Cardiac muscle cell (in vitro differentiated cells and primary cell): Measurements from ENCODE around the gene CPLX4. TPM values are rescaled to one million over a fixed set of nuclear protein-coding genes. Genes with fewer than 3 reads are reported as not detected.

ENCODE experiments used
- DNase-seq, 2 donors: peaks; one replicate each; pipeline versions ENCODE4 v3.0.0 to v3.0.0-alpha.2; 2010 to 2017; ENCODE audit warnings: low read depth in 1 of 2, low spot score in 1 of 2
- H3K27ac ChIP-seq: fragments of 200-600 bp; sonication (generic); 2 replicates; pipeline ENCODE4 v1.5.1; 2016
- H3K27me3 ChIP-seq: fragments of 200-600 bp; sonication (generic); 2 replicates; pipeline ENCODE4 v1.6.0; 2016; ENCODE audit warnings: control low read depth
- H3K36me3 ChIP-seq: fragments of 200-600 bp; sonication (generic); 2 replicates; pipeline ENCODE4 v1.5.1; 2016; ENCODE audit warnings: control low read depth
- H3K4me1 ChIP-seq: fragments of 200-600 bp; sonication (generic); 2 replicates; pipeline ENCODE4 v1.8.1; 2017; ENCODE audit warnings: low read depth, mild to moderate bottlenecking, mixed run types
- H3K4me3 ChIP-seq: fragments of 200-600 bp; sonication (generic); 2 replicates; pipeline ENCODE4 v1.5.1; 2016; ENCODE audit warnings: mild to moderate bottlenecking
- H3K9me3 ChIP-seq: fragments of 200-600 bp; sonication (generic); 2 replicates; pipeline ENCODE4 v1.5.1; 2017; ENCODE audit warnings: low read depth, mild to moderate bottlenecking, control low read depth
- polyA plus RNA-seq: library from polyadenylated mRNA; unstranded; fragments of >200 nt; fragmentation: Nextera tagmentation; extraction: Ambion mirVana; gene quantifications from 2 replicates; pipeline ENCODE4 v1.2.1, GENCODE V29; 2016
- total RNA-seq: library from RNA; depleted of rRNA; stranded (reverse); fragments of >200 nt; gene quantifications from 2 replicates; pipeline ENCODE4 v1.2.3, GENCODE V29; 2016
- TF ChIP-seq, protein P1 (sequence below): IDR thresholded peaks from 2 replicates; pipeline ENCODE4 v1.5.1; 2012; ENCODE audit warnings: low read depth, mild to moderate bottlenecking, low read length

The CPLX4 gene
- total and polyA plus RNA-seq, 2 experiments from 2014 or later: not detected

DNA sequence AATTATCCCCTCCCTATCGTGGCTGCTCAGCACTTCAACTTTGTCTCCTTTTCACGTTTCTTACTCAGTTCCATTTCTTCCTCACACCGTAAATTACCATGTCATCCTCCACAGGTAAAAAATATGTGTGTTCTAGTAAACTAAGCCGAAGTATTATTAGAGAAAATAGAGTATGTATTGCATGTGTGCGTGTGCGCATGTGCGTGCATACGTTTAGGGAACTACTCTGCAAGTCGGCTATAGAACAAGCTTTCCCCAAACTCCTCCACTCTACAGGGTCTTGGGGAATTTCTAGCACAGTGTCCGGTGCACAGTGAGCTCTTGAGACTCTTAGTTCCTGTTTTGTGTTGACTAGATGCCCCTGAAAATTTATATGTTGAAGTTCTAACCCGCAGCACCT, 36.1 kb downstream of the CPLX4 start:
- no peaks in the 10 kb centered on the region for H3K36me3 ChIP-seq
- peaks cover 70% of the 10 kb centered on the region for H3K27me3 ChIP-seq
- H3K27ac ChIP-seq: no peak overlapping the region
- DNase-seq: no peak
- H3K9me3 ChIP-seq: no peaks in the 10 kb centered on the region
- no peak overlapping the region for H3K4me3 ChIP-seq
- H3K4me1 ChIP-seq: no peaks in the 10 kb centered on the region
- TF ChIP-seq, protein P1, sequence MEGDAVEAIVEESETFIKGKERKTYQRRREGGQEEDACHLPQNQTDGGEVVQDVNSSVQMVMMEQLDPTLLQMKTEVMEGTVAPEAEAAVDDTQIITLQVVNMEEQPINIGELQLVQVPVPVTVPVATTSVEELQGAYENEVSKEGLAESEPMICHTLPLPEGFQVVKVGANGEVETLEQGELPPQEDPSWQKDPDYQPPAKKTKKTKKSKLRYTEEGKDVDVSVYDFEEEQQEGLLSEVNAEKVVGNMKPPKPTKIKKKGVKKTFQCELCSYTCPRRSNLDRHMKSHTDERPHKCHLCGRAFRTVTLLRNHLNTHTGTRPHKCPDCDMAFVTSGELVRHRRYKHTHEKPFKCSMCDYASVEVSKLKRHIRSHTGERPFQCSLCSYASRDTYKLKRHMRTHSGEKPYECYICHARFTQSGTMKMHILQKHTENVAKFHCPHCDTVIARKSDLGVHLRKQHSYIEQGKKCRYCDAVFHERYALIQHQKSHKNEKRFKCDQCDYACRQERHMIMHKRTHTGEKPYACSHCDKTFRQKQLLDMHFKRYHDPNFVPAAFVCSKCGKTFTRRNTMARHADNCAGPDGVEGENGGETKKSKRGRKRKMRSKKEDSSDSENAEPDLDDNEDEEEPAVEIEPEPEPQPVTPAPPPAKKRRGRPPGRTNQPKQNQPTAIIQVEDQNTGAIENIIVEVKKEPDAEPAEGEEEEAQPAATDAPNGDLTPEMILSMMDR: no peak

- TF ChIP-seq, protein P1: no peak
- no peaks in the 10 kb centered on the region for H3K9me3 ChIP-seq
- no peak for DNase-seq
- no peak overlapping the region for H3K4me3 ChIP-seq
- no peaks in the 10 kb centered on the region for H3K36me3 ChIP-seq
- H3K4me1 ChIP-seq: no peaks in the 10 kb centered on the region
- H3K27me3 ChIP-seq: peaks cover 96% of the 10 kb centered on the region
- H3K27ac ChIP-seq: no peak overlapping the region
Measured at GRCh38 chr18:59279722-59280121, 38.7 kb downstream of the CPLX4 start.

- H3K27me3 ChIP-seq: peaks cover 100% of the 10 kb centered on the region
- no peaks in the 10 kb centered on the region for H3K36me3 ChIP-seq
- DNase-seq: peak in 1 of 2 donors; percentile 18
- no peak overlapping the region for H3K27ac ChIP-seq
- H3K9me3 ChIP-seq: no peaks in the 10 kb centered on the region
- no peak overlapping the region for H3K4me3 ChIP-seq
- TF ChIP-seq, protein P1: no peak
- no peaks in the 10 kb centered on the region for H3K4me1 ChIP-seq
Measured at GRCh38 chr18:59279193-59279592, 39.3 kb downstream of the CPLX4 start.

DNA sequence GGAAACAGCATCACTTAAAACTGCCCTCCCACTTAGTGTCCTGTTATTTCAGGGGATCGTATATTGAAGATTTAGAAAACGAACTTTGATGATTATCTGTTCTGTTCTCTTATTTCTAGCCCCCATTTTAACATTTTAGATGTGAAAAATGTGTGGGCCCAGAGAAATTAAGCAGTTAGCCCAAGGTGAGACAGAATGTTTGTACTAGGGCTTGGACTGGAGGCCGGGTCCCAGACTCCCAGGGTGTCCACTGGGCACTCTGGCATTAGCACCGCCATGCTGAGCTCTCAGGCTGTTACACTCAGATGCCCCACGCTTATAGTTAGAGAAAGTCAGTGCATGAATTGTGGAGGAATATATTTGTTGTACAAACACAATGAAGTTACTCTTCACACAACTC, 39.7 kb downstream of the CPLX4 start:
- no peak for DNase-seq

GRCh38 chr18:59276047-59276446, 42.4 kb downstream of the CPLX4 start:
- H3K36me3 ChIP-seq: no peaks in the 10 kb centered on the region
- H3K9me3 ChIP-seq: no peaks in the 10 kb centered on the region
- TF ChIP-seq, protein P1: no peak
- H3K4me3 ChIP-seq: no peak overlapping the region
- peaks cover 100% of the 10 kb centered on the region for H3K27me3 ChIP-seq
- H3K4me1 ChIP-seq: no peaks in the 10 kb centered on the region
- DNase-seq: no peak
- H3K27ac ChIP-seq: no peak overlapping the region

More for the DNA sequence above, 39.7 kb downstream of the CPLX4 start:
- H3K9me3 ChIP-seq: no peaks in the 10 kb centered on the region
- TF ChIP-seq, protein P1: no peak
- H3K4me3 ChIP-seq: no peak overlapping the region
- H3K36me3 ChIP-seq: no peaks in the 10 kb centered on the region
- H3K27me3 ChIP-seq: peaks cover 100% of the 10 kb centered on the region
- H3K4me1 ChIP-seq: no peaks in the 10 kb centered on the region
- H3K27ac ChIP-seq: no peak overlapping the region
